Activated T-cell treated with anti-CD3 and anti-CD28 coated beads, Interleukin-2, amount 50 U/mL, for 1 hour (primary cell): Measurements from ENCODE around the gene UBE2QL1.

Experiments
- DNase-seq: peaks from one replicate; pipeline ENCODE4 v3.0.0-alpha.2; 2020

Gene UBE2QL1

GRCh38 chr5:6448622-6449464 is at the start of gene UBE2QL1:
TSS of gene UBE2QL1 (plus strand) at chr5:6448859. CDS start at chr5:6448894, 35 bp downstream.
- DNase-seq = peak; percentile 27

DNA sequence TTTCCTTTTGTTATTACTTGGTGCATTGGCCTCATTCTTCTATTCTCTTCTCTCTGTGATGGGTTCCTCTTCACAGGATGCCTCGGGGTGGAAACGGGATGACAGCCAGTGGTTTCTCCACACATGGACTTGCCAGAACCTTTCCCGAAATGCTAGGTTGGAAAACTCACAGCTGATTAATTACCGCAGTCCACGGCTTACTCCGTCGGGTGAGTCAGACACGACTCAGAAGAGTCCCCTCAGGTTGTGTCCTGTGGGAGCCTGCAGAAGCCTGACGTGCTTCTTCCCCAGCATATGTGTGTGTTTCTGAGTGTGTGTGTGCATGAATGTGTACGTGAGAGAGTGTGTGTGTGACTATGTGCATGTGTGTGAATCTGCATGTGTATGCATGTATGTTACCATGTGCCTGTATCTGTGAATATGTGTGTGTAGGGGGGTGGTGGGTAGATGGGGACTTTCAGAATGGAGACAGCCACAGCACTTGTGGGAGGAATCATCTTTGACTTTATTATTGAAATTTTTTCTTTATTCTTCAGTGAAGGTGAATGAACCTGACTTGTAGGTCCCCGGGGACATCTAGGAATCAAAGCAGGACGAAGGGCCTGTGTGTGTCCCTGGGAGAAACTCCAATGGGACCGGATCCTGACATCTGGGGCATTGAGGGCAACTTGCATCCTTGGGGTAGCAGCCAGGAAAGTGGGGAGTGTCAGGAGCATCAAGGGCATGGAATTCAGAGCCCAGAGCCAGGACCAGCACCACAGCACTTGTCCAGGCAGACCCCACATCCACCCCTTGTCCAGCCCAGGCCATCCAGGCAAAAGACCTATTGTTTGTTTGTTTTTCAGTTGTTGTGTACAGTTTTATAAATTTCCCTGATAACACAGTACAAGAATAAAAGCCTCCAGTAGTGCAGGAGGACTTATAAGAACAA is 48.4 kb upstream of the UBE2QL1 start:
- DNase-seq = no peak

DNA sequence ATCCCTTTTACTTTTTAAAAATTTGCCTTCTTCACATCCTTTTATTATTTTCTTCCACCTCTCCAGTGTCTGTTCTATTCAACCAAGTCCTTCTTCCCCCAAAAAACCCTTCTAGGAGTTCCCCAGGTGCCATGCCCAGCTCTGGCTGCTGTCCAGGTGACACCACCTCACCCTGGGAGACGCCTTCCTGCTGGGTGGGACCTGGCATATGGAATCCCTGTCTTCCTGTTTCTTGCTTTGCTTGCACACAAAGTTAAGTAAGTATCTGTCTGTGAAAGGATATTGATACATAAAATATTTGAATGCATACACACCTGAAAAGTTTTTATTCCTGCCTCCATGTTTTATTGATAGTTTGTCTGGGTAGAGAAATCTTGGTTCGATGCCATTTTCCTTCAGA is 47.2 kb upstream of the UBE2QL1 start:
- DNase-seq = no peak

- DNase-seq = no peak
These were observed 45.7 kb upstream of the UBE2QL1 start for GRCh38 chr5:6402939-6403338.

DNA sequence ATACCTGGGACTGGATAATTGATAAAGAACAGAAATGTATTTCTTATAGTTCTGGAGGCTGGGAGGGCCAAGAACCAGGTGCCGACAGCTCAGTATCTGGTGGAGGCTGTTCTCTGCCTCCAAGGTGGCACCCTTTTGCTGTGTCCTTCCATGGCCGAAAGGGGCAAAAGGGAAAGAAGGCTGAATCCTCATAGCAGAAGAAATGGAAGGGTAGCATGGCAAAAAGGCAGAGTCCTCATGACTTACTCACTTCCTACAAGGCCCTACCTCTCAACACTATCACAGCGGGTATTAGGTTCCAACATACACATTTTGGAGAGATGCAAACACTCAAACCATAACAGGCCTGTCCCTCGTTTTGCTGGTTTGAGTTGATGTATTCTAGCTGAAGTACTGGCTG is 45.2 kb upstream of the UBE2QL1 start:
- no peak for DNase-seq

DNA sequence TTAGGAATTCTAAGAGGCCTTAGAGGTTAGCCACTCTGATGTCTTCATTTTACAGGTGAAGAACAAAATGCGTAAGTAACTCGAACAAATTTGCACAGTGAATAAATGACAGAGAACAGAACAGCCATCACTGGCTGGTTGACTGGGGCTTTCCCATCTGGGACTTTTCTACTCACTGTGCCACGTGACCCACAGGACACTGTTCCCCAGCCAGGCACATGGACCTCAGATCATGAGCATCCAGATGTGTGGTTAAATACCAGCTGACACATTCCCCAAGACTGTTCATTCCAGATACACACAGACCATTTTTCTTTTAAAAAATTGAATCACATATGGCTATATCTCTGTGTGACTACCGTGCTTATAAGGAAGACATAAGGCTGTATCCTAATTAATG is 44.5 kb upstream of the UBE2QL1 start:
- DNase-seq = no peak

GRCh38 chr5:6405591-6405990 is 43.1 kb upstream of the UBE2QL1 start:
- DNase-seq = no peak

DNA sequence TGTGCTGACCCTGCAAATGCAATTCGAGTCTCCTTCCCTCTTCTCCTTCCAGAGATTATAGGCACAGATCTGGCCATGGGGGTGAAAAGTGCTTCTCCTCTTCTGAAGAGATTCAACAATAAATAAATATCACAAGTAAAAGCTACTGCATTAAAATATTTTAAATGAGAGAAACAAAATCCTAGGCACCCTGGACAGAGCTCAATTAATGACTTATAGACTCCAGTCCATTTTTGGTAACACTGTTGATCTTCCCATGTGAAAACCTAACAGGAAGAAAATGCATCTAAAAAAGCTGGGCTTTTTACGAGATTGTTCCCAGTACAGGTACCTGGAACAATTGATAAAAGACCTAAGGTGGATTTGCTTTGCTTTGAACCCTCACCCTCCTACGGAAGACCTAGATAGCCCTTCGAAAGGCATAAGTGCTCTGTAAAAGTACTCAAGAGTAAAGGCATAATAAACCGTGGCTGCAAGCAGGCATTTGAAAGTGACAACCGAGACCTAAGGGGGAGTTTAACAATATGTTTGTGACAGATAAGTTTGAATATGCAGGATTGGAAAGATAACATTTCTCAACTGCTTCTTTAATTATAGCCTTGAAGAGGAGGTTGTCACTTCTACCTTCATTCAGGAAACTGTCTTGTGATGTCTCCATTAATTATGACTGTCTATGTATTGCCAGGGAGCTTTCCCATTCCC is 41.0 kb upstream of the UBE2QL1 start:
- no peak for DNase-seq

- DNase-seq = no peak
These were observed 40.4 kb upstream of the UBE2QL1 start for GRCh38 chr5:6408260-6408596.

GRCh38 chr5:6408627-6409446 is 39.8 kb upstream of the UBE2QL1 start:
- no peak for DNase-seq

- no peak for DNase-seq
These were observed 38.2 kb upstream of the UBE2QL1 start for GRCh38 chr5:6410421-6410820.

GRCh38 chr5:6411141-6411540 is 37.5 kb upstream of the UBE2QL1 start:
- no peak for DNase-seq

GRCh38 chr5:6412811-6413210 is 35.8 kb upstream of the UBE2QL1 start:
- DNase-seq = no peak

DNA sequence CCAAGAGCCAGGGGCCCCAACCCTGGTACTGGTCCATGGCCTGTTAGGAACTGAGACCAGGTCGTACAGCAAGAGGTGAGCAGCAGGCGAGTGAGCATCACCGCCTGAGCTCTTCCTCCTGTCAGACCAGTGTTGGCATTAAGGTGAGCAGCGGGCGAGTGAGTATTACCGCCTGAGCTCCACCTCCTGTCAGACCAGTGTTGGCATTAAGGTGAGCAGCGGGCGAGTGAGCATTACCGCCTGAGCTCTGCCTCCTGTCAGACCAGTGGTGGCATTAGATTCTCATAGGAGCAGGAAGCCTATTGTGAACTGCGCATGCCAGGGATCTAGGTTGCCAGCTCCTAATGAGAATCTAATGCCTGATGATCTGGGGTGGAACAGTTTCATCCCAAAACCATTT is 31.0 kb upstream of the UBE2QL1 start:
- no peak for DNase-seq

DNA sequence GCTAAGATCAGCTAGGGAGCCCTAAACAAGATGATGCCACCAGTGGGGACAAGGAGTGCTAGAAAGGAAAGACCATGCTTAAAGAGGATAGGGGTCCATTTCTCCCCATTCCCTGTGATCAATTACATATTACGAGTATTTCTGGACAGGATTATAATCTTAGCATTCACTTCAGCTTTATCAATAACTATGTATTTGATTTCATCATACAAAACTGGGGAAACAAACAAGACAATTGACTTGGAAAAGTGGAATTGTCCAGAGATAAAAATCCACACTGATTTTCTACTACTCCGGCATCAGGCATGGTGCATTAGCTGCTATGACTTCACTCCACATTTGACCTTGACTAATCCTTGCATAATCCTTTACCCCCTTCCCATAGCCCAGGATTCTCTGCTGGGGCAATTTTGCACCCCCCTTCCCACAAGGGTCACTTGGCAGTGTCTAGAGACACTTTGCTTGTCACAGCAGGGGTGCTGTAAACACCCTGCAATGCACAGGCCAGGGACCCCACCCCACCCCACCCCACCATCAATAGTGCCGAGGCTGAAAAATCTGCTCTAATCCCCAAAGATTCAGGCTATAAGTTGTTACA is 29.9 kb upstream of the UBE2QL1 start:
- DNase-seq = no peak

DNA sequence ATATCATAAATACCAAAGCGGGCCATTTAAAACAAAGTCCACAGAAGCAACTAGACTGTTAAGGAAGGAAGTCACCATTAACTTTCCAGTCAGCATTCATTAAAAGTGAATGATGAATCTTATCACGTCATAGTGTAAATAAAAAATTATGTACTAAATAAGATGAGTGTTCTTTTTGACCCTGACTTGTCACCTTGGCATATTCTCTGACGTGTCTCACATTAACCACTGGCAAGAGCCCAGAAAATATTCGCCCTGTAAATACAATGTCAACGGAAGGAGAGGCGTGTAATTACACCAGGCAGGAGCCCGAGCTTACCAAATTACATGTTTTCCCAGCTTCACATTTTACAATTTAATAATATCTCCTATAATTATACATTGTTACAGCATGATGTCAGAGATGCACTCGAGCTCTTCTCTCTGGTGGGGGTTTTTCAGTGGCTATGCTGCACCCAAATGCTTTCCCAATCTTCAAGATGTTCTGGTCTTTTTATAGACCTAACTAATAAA is 29.3 kb upstream of the UBE2QL1 start:
- no peak for DNase-seq

DNA sequence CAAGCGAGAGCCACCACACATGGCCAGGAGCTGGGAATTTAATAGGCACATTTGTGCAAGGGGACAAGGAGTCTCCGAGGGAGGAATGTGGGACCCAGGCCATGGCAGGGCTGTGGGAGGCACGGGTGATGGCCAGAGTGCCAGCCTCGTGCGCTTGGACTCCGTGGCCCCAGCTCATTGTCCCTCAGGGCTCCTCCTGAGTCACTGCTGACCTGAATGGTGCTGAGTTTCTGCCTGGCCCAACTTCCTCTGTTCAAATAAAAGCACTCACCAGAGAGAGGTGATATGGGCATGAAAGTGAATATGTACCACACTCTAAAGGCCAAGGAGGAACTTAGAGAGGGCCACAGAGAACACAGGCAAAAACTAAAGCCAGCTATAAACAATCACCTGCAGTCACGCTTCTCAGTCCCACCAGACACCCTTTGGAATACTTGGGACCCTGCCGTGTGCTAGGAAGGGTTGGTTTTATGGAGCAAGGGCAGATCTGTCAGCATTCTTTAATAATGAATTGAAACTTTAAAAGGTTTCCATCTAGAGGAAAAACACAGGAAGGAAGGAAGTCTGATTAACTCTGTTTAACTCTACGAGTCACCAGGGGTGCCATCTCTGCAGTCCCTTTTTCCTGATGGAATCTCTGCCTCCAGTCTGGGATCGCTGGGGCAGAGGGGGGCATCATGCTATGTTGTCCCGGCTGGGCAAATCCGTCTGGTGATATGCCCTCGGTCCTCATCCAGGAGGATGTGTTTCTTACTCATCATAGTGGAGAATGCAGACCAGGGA is 25.1 kb upstream of the UBE2QL1 start:
- DNase-seq = no peak

DNA sequence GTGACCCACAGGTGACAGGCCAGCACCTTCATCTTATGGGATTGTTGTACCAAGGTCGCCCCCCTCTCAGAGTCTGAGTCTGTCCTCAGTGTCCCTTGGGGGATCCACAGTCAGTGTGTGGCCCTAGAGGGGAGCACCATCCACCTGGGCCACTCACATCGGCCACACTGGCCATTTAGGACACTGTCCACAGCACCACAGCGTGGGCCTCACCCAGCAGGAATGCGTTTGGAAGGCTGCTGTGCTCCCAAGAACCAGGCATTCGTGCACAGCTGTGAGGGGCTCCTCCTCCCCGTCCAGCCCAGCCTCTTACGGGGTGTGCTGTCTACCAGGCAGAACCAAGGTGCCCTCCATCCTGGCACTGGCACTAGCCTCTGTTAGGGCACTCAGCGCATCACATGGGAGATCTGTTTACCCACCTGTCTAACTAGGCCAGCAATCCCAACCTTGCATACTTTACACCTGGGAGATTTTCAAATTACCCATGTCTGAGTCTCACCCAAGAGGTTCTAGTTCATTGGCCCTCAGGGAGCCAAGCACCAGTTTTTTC is 24.5 kb upstream of the UBE2QL1 start:
- no peak for DNase-seq

DNA sequence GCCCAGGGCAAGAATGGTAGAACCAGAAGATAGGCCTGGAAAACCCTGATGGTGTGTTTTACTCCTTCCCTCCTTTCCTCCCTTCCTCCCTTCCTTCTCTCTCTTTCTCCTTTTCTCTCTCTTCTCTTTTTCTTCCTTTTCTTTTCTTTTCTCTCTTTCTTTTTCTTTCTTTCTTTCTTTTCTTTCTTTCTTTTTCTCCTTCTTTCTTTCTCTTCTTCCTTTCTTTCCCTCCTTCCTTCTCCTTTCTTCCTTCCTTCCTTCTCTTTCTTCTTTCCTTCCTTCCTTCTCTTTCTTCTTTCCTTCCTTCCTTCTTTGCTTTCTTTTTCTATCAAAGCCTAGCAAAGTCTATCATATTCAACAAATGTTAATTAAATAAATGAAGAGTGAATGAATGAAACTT is 24.0 kb upstream of the UBE2QL1 start:
- DNase-seq = no peak

DNA sequence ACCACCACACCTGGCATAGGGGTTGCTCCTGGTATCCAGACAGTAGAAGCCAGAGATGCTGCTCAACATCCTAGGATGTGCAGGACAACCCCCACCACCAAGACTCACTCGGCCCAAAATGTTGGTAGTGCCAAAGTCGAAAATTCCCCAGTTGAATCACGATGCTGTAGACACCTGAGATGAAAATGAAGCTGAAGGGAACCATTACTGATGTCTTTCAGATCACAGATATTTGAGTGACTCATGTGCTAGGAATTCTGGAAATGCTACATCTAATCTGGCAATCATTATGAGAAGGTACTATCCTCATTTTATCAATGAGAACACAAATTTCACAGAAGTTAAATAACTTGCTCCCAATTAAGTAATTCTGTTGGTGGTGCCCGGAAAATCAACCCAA is 21.0 kb upstream of the UBE2QL1 start:
- DNase-seq = no peak
